ENCODE results near the gene ATP5F1E.
"Not testable (repeated sequence)": the region's sequence is repeated elsewhere in the genome, so short reads cannot be mapped to it uniquely, and the experiment has no call there.

ATP5F1E gene

GRCh38 chr20:58986968-58987517 lies 45.1 kb downstream of the ATP5F1E start:
- DNase-seq = no peak

GRCh38 chr20:58986286-58986967 lies 45.7 kb downstream of the ATP5F1E start:
- DNase-seq = no peak

GRCh38 chr20:58985656-58986055 lies 46.5 kb downstream of the ATP5F1E start:
- DNase-seq = no peak

GRCh38 chr20:58984691-58985090 lies 47.4 kb downstream of the ATP5F1E start:
- DNase-seq = no peak

- DNase-seq = not testable (repeated sequence)
These were observed 49.0 kb downstream of the ATP5F1E start for GRCh38 chr20:58983115-58983468.

- DNase-seq = no peak
These were observed 49.6 kb downstream of the ATP5F1E start for GRCh38 chr20:58982406-58983114.

GRCh38 chr20:58981628-58982364 lies 50.3 kb downstream of the ATP5F1E start:
- DNase-seq = peak; percentile 19

- peak; percentile 79 for DNase-seq
These were observed 51.2 kb downstream of the ATP5F1E start, which contains the start of gene NELFCD for GRCh38 chr20:58980711-58981627. NELFCD (plus strand) TSS chr20:58981256; CDS start chr20:58981310, 54 bp downstream.

GRCh38 chr20:58978351-58979190 lies 53.6 kb downstream of the ATP5F1E start:
- no peak for DNase-seq

GRCh38 chr20:58976061-58976730 lies 55.9 kb downstream of the ATP5F1E start:
- no peak for DNase-seq
